Measurements from ENCODE around the gene TMEM109.

Gene TMEM109

GRCh38 chr11:60913793-60914632, at the start of gene TMEM109:
TMEM109 (plus strand) TSS chr11:60914158; CDS start chr11:60919694, 5,536 bp downstream.
- peak; percentile 63 to 69 for DNase-seq (ENCODE audit: low read depth in 2 of 2)

DNA sequence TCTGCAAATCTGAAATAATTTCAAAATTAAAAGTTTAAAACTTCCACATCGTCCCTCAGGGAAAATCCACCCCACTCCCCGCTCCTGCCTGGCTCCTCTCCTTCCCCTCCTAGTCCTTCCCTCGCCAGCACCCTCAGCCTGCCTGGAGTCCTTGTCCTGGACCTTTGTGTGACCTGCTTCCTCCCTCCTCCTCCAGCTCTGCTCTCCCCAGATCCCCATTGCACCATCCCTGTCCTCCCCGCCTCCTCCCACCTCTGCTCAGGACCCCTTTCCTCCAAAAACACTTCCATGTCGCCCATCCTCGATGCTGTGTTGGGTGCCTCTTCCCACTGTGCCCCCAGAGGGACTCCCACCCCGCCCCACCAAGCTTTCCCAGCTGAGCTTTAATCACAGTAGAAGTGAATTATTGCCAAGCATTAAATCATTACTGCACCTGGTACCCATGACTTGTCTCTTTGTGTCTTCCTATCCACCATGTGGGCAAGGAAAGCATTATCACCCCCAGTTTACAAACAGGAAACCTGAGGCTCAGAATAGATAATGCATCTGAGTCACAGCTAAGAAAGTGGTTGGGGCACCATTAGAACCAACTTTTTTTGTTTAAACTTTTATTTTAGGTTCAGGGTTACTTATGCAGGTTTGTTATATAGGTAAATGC, 49.0 kb upstream of the TMEM109 start:
- no peak for DNase-seq (ENCODE audit: low read depth in 2 of 2)

GRCh38 chr11:60866911-60867870, 46.8 kb upstream of the TMEM109 start, which contains the start of gene ZP1:
ZP1 (plus strand) TSS chr11:60867542; CDS start chr11:60867562, 20 bp downstream.
- DNase-seq (ENCODE audit: low read depth in 2 of 2), result no peak

- DNase-seq (ENCODE audit: low read depth in 2 of 2), result no peak
These were observed 45.9 kb upstream of the TMEM109 start for GRCh38 chr11:60867871-60868681.

DNA sequence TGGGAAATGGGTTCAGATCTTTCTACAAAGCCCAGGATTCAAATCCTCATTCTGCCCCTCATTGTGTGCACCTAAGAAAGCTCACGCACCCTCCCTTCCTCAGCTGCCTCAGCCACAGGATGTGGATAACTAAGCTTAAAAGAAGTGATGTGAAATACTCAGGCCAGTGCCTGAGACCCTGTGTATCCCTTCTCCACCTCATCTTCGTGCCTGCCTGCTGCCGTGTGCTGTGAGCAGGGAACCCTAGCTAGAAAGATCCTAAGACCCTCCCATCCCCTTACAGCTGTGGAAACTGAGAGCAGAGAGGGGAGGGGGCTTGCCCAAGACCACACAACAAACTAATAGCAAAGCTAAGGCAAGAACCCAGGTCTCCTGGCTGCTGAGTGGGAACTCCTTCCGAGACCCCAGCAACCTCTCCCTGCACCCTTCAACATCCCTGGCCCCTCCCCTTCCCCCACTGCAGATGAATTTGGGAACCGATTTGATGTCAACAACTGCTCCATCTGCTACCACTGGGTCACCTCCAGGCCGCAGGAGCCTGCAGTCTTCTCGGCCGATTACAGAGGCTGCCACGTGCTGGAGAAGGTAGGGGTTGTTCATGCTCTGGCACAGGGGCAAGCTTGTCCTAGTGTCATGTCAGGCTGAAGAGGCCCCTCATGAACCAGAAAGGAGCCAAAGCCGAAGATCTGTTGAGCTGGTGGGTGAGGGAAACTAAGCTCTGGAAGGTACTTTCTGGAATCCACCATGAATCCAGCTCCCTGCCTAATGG, 45.1 kb upstream of the TMEM109 start:
- DNase-seq (ENCODE audit: low read depth in 2 of 2), result no peak

DNA sequence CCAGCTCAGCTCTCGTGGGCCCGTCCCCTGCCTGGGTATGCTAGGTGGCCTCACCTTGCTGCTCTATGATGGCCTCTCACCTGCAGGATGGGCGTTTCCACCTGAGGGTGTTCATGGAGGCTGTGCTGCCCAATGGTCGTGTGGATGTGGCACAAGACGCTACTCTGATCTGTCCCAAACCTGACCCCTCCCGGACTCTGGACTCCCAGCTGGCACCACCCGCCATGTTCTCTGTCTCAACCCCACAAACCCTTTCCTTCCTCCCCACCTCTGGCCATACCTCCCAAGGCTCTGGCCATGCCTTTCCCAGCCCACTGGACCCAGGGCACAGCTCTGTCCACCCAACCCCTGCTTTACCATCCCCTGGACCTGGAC, 44.5 kb upstream of the TMEM109 start:
- DNase-seq (ENCODE audit: low read depth in 2 of 2), result no peak

- DNase-seq (ENCODE audit: low read depth in 2 of 2), result no peak
These were observed 43.7 kb upstream of the TMEM109 start for GRCh38 chr11:60870276-60870675.

GRCh38 chr11:60870733-60871377, 43.1 kb upstream of the TMEM109 start:
- DNase-seq (ENCODE audit: low read depth in 2 of 2), result no peak

DNA sequence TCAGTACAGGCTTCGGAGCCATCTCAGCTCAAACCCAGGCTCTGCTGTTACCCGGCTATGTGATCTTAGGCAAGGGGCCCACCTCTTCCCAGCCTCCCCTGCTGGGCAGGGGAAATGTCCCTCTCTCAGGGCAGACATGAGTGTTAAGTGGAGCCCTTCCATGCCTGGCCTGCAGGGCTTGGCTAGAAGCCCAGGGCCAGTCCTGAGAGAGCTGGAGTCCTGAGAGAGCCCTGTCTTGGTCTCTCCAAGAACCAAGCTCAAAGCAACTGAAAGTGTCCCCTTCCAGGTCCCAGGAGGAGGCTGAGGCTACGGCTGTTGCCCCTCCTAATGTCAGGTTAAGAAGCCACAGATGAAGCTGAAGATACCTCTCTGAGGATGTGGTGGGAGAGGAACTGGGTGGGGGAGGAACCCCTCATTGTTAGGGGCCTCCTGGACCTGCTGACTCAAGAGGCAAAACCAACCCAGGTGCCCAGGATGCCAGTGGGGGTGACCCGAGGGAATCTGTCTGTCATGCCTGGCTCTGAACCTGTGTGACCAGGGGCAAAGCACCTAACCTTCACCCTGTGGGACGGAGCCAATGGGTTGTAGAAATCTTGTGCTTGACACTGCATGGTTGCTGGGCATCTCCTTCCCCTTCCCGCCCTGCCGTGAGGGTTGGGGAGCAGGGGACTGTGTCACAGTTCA, 42.4 kb upstream of the TMEM109 start:
- DNase-seq (ENCODE audit: low read depth in 2 of 2), result no peak

GRCh38 chr11:60872124-60872960, 41.6 kb upstream of the TMEM109 start:
- no peak for DNase-seq (ENCODE audit: low read depth in 2 of 2)

DNA sequence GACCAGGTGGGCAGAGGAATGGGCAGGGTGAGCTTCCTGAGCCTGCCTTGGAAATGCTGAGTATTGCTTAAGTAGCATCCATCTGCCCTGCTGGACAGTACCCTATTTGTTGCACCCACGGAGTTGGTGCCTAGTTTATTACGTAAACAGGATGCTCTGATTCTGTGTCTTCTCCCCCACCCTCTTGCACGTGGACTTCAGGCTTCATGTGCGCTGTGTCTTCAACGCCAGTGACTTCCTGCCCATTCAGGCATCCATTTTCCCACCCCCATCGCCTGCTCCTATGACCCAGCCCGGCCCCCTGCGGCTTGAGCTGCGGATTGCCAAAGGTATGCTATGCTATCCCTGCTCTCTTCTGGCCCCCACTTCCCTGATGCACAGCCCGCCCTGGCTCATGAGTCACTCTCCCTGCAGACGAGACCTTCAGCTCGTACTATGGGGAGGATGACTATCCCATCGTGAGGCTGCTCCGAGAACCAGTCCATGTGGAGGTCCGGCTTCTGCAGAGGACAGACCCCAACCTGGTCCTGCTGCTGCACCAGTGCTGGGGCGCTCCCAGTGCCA, 40.9 kb upstream of the TMEM109 start:
- no peak for DNase-seq (ENCODE audit: low read depth in 2 of 2)

DNA sequence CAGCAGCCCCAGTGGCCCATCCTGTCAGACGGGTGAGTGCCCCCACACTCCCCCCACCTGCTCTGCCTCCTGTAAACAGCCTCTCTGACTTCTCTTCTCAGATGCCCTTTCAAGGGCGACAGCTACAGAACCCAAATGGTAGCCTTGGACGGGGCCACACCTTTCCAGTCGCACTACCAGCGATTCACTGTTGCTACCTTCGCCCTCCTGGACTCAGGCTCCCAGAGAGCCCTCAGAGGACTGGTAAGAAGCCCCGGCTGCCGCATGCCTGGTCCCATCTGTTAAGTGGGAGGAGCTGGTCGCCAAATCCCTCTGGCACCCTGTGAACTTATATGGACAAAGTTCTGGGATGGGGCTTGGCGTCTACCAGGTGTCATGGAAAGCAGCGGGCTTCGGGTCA, 40.4 kb upstream of the TMEM109 start:
- no peak for DNase-seq (ENCODE audit: low read depth in 2 of 2)

GRCh38 chr11:60874421-60875365, 39.3 kb upstream of the TMEM109 start:
- no peak for DNase-seq (ENCODE audit: low read depth in 2 of 2)

- DNase-seq (ENCODE audit: low read depth in 2 of 2), result no peak
These were observed 38.4 kb upstream of the TMEM109 start for GRCh38 chr11:60875366-60876167.

- DNase-seq (ENCODE audit: low read depth in 2 of 2), result no peak
These were observed 37.8 kb upstream of the TMEM109 start for GRCh38 chr11:60876168-60876485.

All from stimulated activated CD8-positive, alpha-beta memory T cell treated with anti-CD3 and anti-CD28 coated beads, Interleukin-7, amount 100 ng/mL, for 1 hour (primary cell).